ENCODE data around the gene SNX9. TPM values are rescaled to one million over a fixed set of nuclear protein-coding genes. Genes with fewer than 3 reads are reported as not detected.

The SNX9 gene
- total RNA-seq, 1 experiment from 2014 or later = 31.3 TPM

DNA sequence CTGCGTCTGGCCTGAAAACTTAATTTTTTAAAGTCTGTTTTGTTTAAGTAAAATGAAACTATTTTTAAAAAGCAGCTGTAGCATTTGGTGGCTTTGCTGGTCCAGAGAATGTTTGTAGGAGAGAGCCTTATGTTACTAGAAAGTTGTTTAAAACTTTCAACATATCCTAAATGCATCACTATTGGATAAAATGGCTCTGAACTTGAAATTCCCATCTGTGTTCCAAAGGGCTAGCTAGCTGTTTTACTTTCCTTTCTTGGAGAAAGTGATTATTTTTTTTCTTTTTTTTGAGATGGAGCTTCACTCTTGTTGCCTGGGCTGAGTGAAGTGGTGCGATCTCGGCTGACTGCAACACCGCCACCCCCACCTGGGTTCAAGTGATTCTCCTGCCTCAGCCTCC, 161.1 kb downstream of the SNX9 start:
- Histone ChIP-seq H3K14ac (ENCODE audit: insufficient read depth, low read length) (no peak overlapping the region), H2BK15ac (ENCODE audit: low read depth, low read length) (no peak overlapping the region), H3K79me2 (ENCODE audit: insufficient read depth, low read length) (peaks cover 13% of the 10 kb centered on the region; the same call in 1 of the 2 replicates), H3K4me1 (ENCODE audit: insufficient read depth, low read length) (peaks cover 10% of the 10 kb centered on the region), H3K9me3 (ENCODE audit: control insufficient read depth, low read depth, low read length) (no peaks in the 10 kb centered on the region), H4K91ac (ENCODE audit: insufficient read length, low read depth, low read length) (no peak overlapping the region), H3K23ac (ENCODE audit: insufficient read length, low read depth, low read length) (no peak overlapping the region), H2BK120ac (ENCODE audit: low read depth, low read length, poor library complexity, severe bottlenecking) (no peak overlapping the region), H3K27ac (ENCODE audit: insufficient read length, low read depth, low read length) (no peak overlapping the region), H3K27me3 (ENCODE audit: insufficient read depth, low read length) (no peaks in the 10 kb centered on the region; the same call in 1 of the 2 replicates), H3K18ac (ENCODE audit: insufficient read length, low read depth, low read length) (no peak overlapping the region), H3K23me2 (ENCODE audit: insufficient read length, low read depth, low read length, poor library complexity, severe bottlenecking) (peaks cover 11% of the 10 kb centered on the region), H2BK5ac (ENCODE audit: insufficient read length, low read length) (no peak overlapping the region), H3K56ac (ENCODE audit: insufficient read length, low read depth, low read length) (no peak overlapping the region), H2BK20ac (ENCODE audit: low read depth, low read length, poor library complexity, severe bottlenecking) (no peak overlapping the region), H3K9ac (ENCODE audit: extremely low read depth, insufficient read length, low read length) (no peak overlapping the region), H3K4ac (ENCODE audit: low read depth, low read length) (no peak overlapping the region), H3T11ph (ENCODE audit: low read length) (no peak overlapping the region), H2AK5ac (ENCODE audit: insufficient read length, low read length) (no peak overlapping the region), H3K79me1 (ENCODE audit: insufficient read depth, low read depth, low read length, poor library complexity, severe bottlenecking) (no peaks in the 10 kb centered on the region), H4K20me1 (ENCODE audit: control insufficient read depth, insufficient read depth, insufficient read length) (no peaks in the 10 kb centered on the region), H2BK12ac (ENCODE audit: insufficient read length, low read depth, low read length) (no peak overlapping the region), H4K5ac (ENCODE audit: insufficient read length, low read depth, low read length) (no peak overlapping the region), H3K4me2 (ENCODE audit: insufficient read depth, insufficient read length, low read length) (no peak overlapping the region), H2AFZ (ENCODE audit: low read length) (no peak overlapping the region), H4K8ac (replicated peaks; ENCODE audit: insufficient read length, low read depth, low read length) (no peak overlapping the region)
- no peaks in the 10 kb centered on the region for H3K9me3 Mint-ChIP-seq
- peak overlapping the region in 1 of 2 experiments; percentile 26; a peak in 1 of 5 replicates for H3K4me3 Mint-ChIP-seq
- TF ChIP-seq, protein P1, sequence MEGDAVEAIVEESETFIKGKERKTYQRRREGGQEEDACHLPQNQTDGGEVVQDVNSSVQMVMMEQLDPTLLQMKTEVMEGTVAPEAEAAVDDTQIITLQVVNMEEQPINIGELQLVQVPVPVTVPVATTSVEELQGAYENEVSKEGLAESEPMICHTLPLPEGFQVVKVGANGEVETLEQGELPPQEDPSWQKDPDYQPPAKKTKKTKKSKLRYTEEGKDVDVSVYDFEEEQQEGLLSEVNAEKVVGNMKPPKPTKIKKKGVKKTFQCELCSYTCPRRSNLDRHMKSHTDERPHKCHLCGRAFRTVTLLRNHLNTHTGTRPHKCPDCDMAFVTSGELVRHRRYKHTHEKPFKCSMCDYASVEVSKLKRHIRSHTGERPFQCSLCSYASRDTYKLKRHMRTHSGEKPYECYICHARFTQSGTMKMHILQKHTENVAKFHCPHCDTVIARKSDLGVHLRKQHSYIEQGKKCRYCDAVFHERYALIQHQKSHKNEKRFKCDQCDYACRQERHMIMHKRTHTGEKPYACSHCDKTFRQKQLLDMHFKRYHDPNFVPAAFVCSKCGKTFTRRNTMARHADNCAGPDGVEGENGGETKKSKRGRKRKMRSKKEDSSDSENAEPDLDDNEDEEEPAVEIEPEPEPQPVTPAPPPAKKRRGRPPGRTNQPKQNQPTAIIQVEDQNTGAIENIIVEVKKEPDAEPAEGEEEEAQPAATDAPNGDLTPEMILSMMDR (conservative IDR thresholded peaks at IDR 0.05) = no peak
- H3K27ac Mint-ChIP-seq = no peak overlapping the region
- H3K4me1 Mint-ChIP-seq = peaks cover 37 to 46% of the 10 kb centered on the region in 2 experiments
- H3K36me3 Mint-ChIP-seq (ENCODE audit: insufficient read depth in 1 of 3, low read depth in 3 of 3) = no peaks in the 10 kb centered on the region; a peak in 1 of 7 replicates
- DNase-seq = no peak
- WGBS (ENCODE audit: extremely low coverage, insufficient read length, low lambda C conversion rate) = no CpG with 5 or more reads among the region's 4 CpGs
- peaks cover 20% of the 10 kb centered on the region for H3K27me3 Mint-ChIP-seq (ENCODE audit: low read depth)

Data from H9 (cell line).